BLaER1 treated with 17β-estradiol and CSF1 and Interleukin-3, amounts not matched to agents 10 nM and 100 nM (cell line): ENCODE results near the gene ALLC.

Source experiments
- H3K27ac ChIP-seq, 11 experiments: shearing (Covaris generic); formaldehyde crosslinking; 2 replicates each; pipeline ENCODE4 v1.8.1; 2022
- H3K27me3 ChIP-seq, 11 experiments: shearing (Covaris generic); formaldehyde crosslinking; 2 replicates each; pipeline ENCODE4 v1.8.1; 2022
- H3K36me3 ChIP-seq, 11 experiments: shearing (Covaris generic); formaldehyde crosslinking; 2 replicates each; pipeline ENCODE4 v1.8.1; 2022
- H3K4me1 ChIP-seq, 10 experiments: shearing (Covaris generic); formaldehyde crosslinking; 2 replicates each; pipeline ENCODE4 v1.8.1; 2022
- H3K4me2 ChIP-seq, 11 experiments: shearing (Covaris generic); formaldehyde crosslinking; 2 replicates each; pipeline ENCODE4 v1.8.1; 2022
- H3K4me3 ChIP-seq, 10 experiments: shearing (Covaris generic); formaldehyde crosslinking; 2 replicates each; pipeline ENCODE4 v1.8.1; 2022
- H3K9ac ChIP-seq, 11 experiments: shearing (Covaris generic); formaldehyde crosslinking; 2 replicates each; pipeline ENCODE4 v1.8.1; 2022
- H3K9me3 ChIP-seq, 11 experiments: shearing (Covaris generic); formaldehyde crosslinking; replicated peaks in 1 of 11; 2 replicates each; pipeline ENCODE4 v1.8.1; 2022
- H4K20me1 ChIP-seq, 11 experiments: shearing (Covaris generic); formaldehyde crosslinking; 2 replicates each; pipeline ENCODE4 v1.8.1; 2022
- Cebpa-rat ChIP-seq, 11 experiments: shearing (Covaris generic); IDR thresholded peaks; 2 replicates each; pipeline ENCODE4 v1.8.1; 2022

ALLC gene

DNA sequence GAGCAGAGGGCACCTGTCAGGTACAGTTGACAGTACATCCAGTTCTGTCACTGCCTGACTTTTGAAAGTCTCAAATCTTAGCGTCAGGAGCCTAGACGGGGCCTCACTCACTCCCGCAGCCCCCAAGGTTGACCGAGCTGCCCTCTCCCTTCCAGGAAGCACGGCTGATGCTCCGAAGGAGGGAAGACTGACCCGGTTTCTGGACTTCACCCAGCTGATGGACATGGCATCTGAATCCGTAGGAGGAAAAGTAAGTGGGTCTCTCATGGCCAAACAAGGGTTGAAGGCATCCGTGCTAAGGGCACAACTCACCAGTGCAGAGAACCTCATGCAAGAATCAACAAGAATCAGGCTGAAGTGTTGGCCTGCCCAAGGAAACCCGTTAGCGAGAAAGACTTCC, 12.9 kb downstream of the ALLC start:
- Histone ChIP-seq H3K27ac (no peak overlapping the region), H3K36me3 (no peaks in the 10 kb centered on the region), H3K9ac (no peak overlapping the region), H3K4me1 (peaks cover 0 to 28% (median 21%) of the 10 kb centered on the region in 10 experiments; a peak in 13 of 20 replicates), H3K9me3 (peaks cover 0 to 17% (median 4%) of the 10 kb centered on the region in 11 experiments; a peak in 5 of 22 replicates), H4K20me1 (no peaks in the 10 kb centered on the region), H3K4me3 (no peak overlapping the region), H3K4me2 (no peak overlapping the region), H3K27me3 (no peaks in the 10 kb centered on the region)
- TF ChIP-seq Cebpa-rat (IDR thresholded peaks at IDR 0.05), result no peak

DNA sequence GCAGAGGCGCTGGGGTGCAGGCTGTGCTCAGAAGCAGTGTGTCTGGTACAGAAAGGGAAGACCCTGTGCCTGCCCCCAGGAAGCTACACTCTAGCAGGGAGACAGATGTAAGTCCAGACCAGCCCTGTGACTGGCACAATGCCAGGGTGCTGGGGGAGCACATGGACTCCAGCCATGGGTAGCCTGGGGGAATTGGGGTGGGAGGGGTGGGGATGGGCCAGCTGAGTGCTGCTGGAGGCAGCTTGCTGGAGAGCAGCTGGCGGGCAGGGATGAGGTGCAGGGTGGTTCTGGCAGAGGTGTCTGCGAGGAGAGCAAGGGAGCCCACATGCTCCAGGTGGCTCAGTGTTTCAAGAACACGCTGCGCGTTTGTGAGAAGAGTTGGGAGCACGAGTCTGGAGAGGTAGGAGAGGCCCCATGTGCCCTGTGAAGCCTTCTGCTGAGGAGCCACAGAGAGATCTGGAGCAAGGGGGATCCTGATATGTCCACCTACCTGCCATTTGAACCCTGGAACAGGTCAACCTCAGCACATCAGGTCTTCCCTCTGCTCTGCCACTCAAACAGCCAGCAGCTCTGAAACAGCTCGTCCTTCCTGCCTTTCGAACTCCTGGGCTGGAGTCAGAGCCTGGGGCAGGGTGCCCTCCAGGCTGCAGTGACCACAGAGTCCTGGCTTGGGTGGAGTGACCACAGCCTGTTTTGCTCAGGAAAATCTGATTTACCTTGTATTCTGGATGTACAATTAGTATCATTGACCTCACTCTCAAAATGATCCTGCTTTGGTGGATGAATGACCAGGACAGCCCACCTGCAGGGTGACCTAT, 15.1 kb downstream of the ALLC start:
- no peak overlapping the region for H3K4me3 ChIP-seq

DNA sequence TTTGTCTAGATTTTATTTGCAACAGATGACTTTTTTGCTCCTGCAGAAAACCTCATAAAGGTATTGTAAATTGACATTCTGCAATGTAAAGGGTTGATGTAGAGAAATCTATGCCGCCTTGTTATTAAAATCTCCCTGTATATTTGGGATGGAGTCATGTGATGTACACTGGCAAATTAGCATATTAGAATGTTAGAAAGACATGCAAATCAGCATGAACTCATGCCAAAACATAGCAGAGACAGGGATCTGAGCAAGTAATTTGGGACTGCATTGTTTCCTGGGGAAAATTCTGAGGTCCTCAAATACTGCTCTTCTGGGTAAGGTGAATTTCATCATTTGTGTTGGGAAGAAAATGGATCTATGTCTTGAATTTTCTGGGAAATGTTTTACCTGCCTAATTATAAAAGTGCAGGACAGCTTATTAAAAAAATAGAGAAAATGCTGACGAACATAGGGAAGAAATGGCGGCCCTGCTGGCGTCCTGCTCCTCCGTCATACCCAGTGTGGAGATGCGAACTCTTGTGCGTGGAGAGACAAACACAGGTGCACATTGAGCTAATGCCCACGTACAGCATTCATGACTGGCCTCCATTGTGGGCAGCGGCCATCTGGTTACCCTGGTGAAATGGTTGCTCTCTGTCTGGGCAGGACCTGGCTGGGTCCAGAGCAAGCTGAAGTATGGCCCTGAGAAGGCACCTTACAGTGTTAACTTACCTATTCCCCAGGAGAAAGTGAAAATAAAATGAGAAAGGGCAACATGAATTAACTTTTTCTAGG, 16.3 kb downstream of the ALLC start:
- Histone ChIP-seq H3K27me3 (no peaks in the 10 kb centered on the region), H3K4me2 (no peak overlapping the region), H3K4me1 (peaks cover 0 to 9% (median 3%) of the 10 kb centered on the region in 10 experiments; a peak in 7 of 20 replicates), H3K9me3 (peaks cover 0 to 17% (median 4%) of the 10 kb centered on the region in 11 experiments; a peak in 5 of 22 replicates), H3K9ac (no peak overlapping the region), H4K20me1 (no peaks in the 10 kb centered on the region), H3K27ac (no peak overlapping the region), H3K36me3 (no peaks in the 10 kb centered on the region), H3K4me3 (no peak overlapping the region)
- TF ChIP-seq Cebpa-rat (IDR thresholded peaks at IDR 0.05), result no peak

More for the DNA sequence above, 15.1 kb downstream of the ALLC start:
- Histone ChIP-seq H3K4me1 (peaks cover 0 to 12% (median 5%) of the 10 kb centered on the region in 10 experiments; a peak in 9 of 20 replicates), H3K27me3 (no peaks in the 10 kb centered on the region), H3K4me2 (no peak overlapping the region), H3K36me3 (no peaks in the 10 kb centered on the region), H4K20me1 (no peaks in the 10 kb centered on the region), H3K9me3 (peaks cover 0 to 17% (median 4%) of the 10 kb centered on the region in 11 experiments; a peak in 5 of 22 replicates), H3K9ac (no peak overlapping the region), H3K27ac (no peak overlapping the region)
- TF ChIP-seq Cebpa-rat (IDR thresholded peaks at IDR 0.05), result no peak

DNA sequence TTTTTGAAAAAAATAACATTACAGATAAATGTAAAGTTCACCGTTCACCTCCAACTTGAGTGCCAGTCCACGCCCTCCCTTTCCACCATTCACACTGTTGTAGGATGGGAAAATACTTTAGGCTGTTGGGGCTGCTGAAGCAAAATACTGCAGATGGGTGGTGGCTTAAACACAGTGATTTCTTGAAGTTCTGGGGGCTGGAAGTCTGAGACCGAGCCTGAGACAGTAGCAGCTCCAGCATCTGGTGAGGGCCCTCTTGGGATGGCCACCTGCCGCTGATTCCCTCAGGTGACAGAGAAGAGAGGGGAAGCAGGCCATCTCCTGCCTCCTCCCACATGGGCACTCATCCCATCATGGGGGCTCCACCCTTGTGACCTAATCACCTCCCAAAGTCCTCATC, 17.7 kb downstream of the ALLC start:
- Histone ChIP-seq H3K9me3 (peaks cover 0 to 6% (median 0%) of the 10 kb centered on the region in 11 experiments; a peak in 2 of 22 replicates), H3K36me3 (no peaks in the 10 kb centered on the region), H3K27me3 (no peaks in the 10 kb centered on the region), H3K27ac (no peak overlapping the region), H3K4me3 (no peak overlapping the region), H4K20me1 (no peaks in the 10 kb centered on the region), H3K4me1 (peaks cover 0 to 15% (median 3%) of the 10 kb centered on the region in 10 experiments; a peak in 8 of 20 replicates), H3K9ac (no peak overlapping the region), H3K4me2 (no peak overlapping the region)
- no peak for TF ChIP-seq Cebpa-rat (IDR thresholded peaks at IDR 0.05)

DNA sequence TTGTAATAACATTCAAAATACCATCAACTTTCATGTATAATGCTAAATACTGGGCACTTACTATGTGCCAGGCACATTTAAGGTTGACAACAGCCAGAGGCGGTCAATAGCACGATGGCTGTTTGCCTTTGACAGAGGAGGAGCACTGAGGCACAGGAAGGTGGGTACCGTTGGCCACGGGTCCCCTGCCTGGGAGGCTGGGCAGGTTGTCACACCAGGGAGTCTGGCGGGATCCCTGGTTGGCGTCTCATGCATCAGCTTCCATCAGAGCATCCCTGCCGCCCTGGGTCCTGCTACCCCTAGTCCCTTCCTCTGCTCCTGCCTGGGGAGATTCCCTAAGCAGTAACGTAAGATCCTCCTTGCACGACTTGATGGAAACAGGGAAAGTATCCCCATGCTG, 19.4 kb downstream of the ALLC start:
- H3K9me3 ChIP-seq, result peaks cover 0 to 3% (median 0%) of the 10 kb centered on the region in 11 experiments; a peak in 1 of 22 replicates
- no peak overlapping the region for H3K4me2 ChIP-seq
- no peak for TF ChIP-seq Cebpa-rat (IDR thresholded peaks at IDR 0.05)
- H3K9ac ChIP-seq, result no peak overlapping the region
- H3K36me3 ChIP-seq, result no peaks in the 10 kb centered on the region
- no peaks in the 10 kb centered on the region for H4K20me1 ChIP-seq
- no peaks in the 10 kb centered on the region for H3K27me3 ChIP-seq
- H3K4me3 ChIP-seq, result no peak overlapping the region
- peaks cover 4 to 32% (median 13%) of the 10 kb centered on the region in 10 experiments; a peak in 18 of 20 replicates for H3K4me1 ChIP-seq
- H3K27ac ChIP-seq, result no peak overlapping the region

DNA sequence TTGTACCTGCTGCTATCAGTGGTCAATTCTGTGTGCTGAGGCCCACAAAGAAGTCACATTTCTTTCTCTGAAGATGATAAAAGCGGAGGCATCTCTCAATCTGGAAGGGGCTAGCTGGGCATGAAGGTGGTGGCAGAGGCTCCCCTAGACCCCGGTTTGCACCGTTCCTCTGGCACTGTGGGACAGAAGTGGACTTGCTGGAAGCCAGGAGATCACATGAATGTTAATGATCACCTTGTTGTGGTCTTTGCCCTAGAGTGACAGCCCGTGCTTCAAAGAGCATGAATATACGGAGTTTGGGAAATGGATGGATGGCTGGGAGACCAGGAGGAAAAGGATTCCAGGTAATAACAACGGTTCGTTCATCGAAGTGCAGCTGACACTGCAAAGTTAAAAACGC, 20.2 kb downstream of the ALLC start:
- no peaks in the 10 kb centered on the region for H3K27me3 ChIP-seq
- no peak overlapping the region for H3K4me3 ChIP-seq
- no peak overlapping the region for H3K4me2 ChIP-seq
- no peak for TF ChIP-seq Cebpa-rat (IDR thresholded peaks at IDR 0.05)
- H3K4me1 ChIP-seq, result peaks cover 12 to 40% (median 19%) of the 10 kb centered on the region in 10 experiments
- H3K9ac ChIP-seq, result no peak overlapping the region
- H3K36me3 ChIP-seq, result no peaks in the 10 kb centered on the region
- H3K9me3 ChIP-seq, result peaks cover 0 to 3% (median 0%) of the 10 kb centered on the region in 11 experiments; a peak in 1 of 22 replicates
- no peak overlapping the region for H3K27ac ChIP-seq
- H4K20me1 ChIP-seq, result no peaks in the 10 kb centered on the region

DNA sequence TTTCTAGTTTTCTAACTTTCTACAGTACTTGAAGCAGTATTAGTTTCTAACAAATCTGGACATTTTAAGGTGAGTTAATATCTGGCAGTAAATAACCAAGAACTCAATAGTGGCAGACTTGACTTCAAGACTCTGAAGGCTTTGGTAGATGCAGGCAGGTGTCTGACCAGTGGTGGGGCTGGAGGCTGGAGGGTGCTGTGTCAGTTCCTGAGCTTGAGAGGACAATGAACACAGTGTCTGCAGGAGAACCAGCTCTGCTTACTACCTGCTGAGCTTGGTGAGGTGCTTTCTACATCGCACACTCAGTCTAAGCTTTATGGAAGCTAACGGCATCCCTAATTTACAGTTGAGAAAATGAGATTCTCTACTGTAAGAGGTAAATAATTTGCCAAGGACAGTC, 21.2 kb downstream of the ALLC start:
- no peak for TF ChIP-seq Cebpa-rat (IDR thresholded peaks at IDR 0.05)
- no peak overlapping the region for H3K9ac ChIP-seq
- peaks cover 17 to 50% (median 23%) of the 10 kb centered on the region in 10 experiments for H3K4me1 ChIP-seq
- H3K27me3 ChIP-seq, result no peaks in the 10 kb centered on the region
- no peak overlapping the region for H3K4me2 ChIP-seq
- H4K20me1 ChIP-seq, result no peaks in the 10 kb centered on the region
- peaks cover 0 to 3% (median 0%) of the 10 kb centered on the region in 11 experiments; a peak in 1 of 22 replicates for H3K9me3 ChIP-seq
- no peak overlapping the region for H3K27ac ChIP-seq
- no peaks in the 10 kb centered on the region for H3K36me3 ChIP-seq
- H3K4me3 ChIP-seq, result no peak overlapping the region

DNA sequence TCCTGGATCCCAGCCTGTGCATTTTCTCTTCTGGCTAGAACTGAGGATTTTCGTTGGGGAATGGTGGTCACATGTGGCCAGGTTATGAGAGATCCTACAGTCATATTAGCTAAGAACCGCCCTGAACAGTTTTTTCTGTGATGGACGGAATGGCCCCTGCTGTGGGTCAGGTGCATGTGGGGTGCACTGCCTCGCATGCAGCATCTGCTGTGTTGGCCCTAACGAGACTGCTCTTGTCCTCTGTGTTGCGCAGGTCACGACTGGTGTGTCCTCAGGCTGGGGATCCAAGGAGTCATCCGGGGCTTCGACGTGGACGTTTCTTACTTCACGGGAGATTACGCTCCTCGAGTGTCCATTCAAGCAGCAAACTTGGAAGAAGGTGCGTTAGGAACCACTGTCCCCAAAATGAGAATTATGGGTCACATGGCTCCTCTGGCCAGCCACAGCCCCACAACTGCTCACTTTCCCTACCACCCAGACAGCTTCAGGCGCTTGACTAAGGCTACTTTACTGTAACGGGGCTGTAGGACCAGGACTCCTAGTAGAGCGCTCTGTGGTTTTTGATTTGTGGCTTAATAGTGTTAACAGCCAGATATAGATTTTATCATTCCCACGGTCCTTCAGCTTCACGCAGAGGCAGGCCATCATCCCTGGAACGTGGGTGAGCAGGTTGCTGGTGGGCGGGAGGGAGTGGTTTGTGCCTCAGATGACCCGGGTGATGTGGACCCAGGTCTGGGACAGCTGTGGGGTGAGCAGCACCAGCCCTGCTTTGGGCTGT, 21.8 kb downstream of the ALLC start:
- peaks cover 17 to 51% (median 25%) of the 10 kb centered on the region in 10 experiments for H3K4me1 ChIP-seq
- H3K9me3 ChIP-seq, result peaks cover 0 to 3% (median 0%) of the 10 kb centered on the region in 11 experiments; a peak in 1 of 22 replicates
- H4K20me1 ChIP-seq, result no peaks in the 10 kb centered on the region
- H3K27me3 ChIP-seq, result no peaks in the 10 kb centered on the region
- H3K4me3 ChIP-seq, result no peak overlapping the region
- H3K9ac ChIP-seq, result no peak overlapping the region
- no peak overlapping the region for H3K27ac ChIP-seq
- no peaks in the 10 kb centered on the region for H3K36me3 ChIP-seq
- no peak for TF ChIP-seq Cebpa-rat (IDR thresholded peaks at IDR 0.05)
- no peak overlapping the region for H3K4me2 ChIP-seq
